HEK293 (cell line): ENCODE results near the gene MUC13.

Experiments used
- CTCF ChIP-seq: fragments of 450-650 bp; formaldehyde crosslinking; IDR thresholded peaks from 2 replicates; pipeline ENCODE4 v1.5.1; 2016; ENCODE audit warnings: missing biosample characterization, missing genetic modification characterization
- ZNF19 ChIP-seq: fragments of 450-650 bp; formaldehyde crosslinking; IDR thresholded peaks from 2 replicates; pipeline ENCODE4; 2016; ENCODE audit warnings: missing biosample characterization, missing genetic modification characterization, low read depth

GRCh38 chr3:124962403-124962940 lies 27.9 kb upstream of the MUC13 start:
- no peak for TF ChIP-seq ZNF19 (tag by site-specific recombination)
- TF ChIP-seq CTCF (tag by site-specific recombination): no peak
